ENCODE results near the gene RAI1. TPM values are rescaled to one million over a fixed set of nuclear protein-coding genes. Genes with fewer than 3 reads are reported as not detected.

The RAI1 gene
- total and polyA plus RNA-seq, 2 of the 13 experiments (the other 11 are each of a cell fraction or from before 2014, with no cell fraction given), result 3.4 to 5.2 TPM

DNA sequence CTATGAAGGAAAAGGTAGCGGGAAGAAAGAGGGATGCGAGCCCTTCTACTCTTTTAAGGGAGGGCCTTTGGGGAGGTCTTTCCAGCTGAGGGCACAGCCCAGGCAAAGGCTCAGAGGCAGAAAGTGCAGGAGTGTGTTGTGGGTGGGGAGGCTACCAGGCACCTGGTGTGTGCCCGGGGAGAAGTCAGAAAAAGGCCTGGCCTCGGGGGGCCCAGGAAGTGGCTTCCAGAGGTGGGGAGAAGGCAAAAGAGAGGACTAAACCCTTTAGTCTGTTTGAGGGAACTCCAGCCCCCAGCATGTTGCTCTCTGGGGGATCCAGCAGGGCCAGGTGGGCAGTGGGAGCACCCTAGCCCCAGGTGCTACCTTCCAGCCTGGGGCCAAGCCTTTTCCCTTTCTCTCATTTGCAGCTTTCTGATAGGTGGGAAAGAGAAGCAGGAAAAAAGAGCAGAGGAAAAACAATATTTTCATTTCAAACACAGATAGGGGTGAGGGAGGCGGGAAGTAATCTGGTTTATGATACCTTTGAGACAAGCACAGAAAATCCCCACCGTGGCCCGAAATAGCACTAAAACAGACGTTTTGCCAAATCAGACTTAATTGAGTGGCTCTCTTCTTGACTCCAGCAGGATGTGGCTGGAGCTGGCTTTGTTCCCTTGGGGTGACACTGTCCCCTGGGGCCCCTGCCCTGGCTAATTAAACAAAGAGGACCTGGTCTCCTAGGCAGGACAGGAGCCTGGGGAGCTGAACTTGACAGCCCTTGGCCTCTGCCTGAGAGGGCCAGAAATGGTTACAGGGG, 10.4 kb downstream of the RAI1 start:
- no peak for FAIRE-seq
- in situ Hi-C loops (cut with HindIII; ENCODE audit: extremely low pct_ligation_motif_present, low pct_unique_long_range_greater_than_20kb), result no loop called here
- TF ChIP-seq ZNF556 (CRISPR knock-in tag; IDR thresholded peaks at IDR 0.05; ENCODE audit: borderline replicate concordance) (no peak), NFE2L1 (CRISPR knock-in tag; IDR thresholded peaks at IDR 0.05; ENCODE audit: borderline replicate concordance) (no peak), KAT8 (CRISPR knock-in tag; IDR thresholded peaks at IDR 0.05) (no peak), CREB1 (IDR thresholded peaks at IDR 0.05) (no peak), CREB1 (CRISPR knock-in tag; IDR thresholded peaks at IDR 0.05) (no peak), RARG (CRISPR knock-in tag; IDR thresholded peaks at IDR 0.05; ENCODE audit: low read depth) (no peak), HOXA7 (CRISPR knock-in tag; IDR thresholded peaks at IDR 0.05) (no peak), ZNF781 (CRISPR knock-in tag; IDR thresholded peaks at IDR 0.05; ENCODE audit: borderline replicate concordance, not compliant biosample characterization) (no peak), MXD4 (CRISPR knock-in tag; IDR thresholded peaks at IDR 0.05) (no peak), HIVEP1 (CRISPR knock-in tag; IDR thresholded peaks at IDR 0.05) (no peak), SIN3B (IDR thresholded peaks at IDR 0.05; ENCODE audit: low read length) (no peak), ZNF550 (CRISPR knock-in tag; IDR thresholded peaks at IDR 0.05; ENCODE audit: borderline replicate concordance) (no peak), ERF (CRISPR knock-in tag; IDR thresholded peaks at IDR 0.05) (no peak), ZNF432 (CRISPR knock-in tag; IDR thresholded peaks at IDR 0.05; ENCODE audit: borderline replicate concordance) (no peak), RARA (CRISPR knock-in tag; IDR thresholded peaks at IDR 0.05) (peak; percentile 59), CEBPB (IDR thresholded peaks at IDR 0.05; ENCODE audit: borderline replicate concordance, low read depth, low read length) (no peak), ZNF367 (CRISPR knock-in tag; IDR thresholded peaks at IDR 0.05; ENCODE audit: borderline replicate concordance) (no peak), GATAD1 (CRISPR knock-in tag; IDR thresholded peaks at IDR 0.05) (no peak)
- TF ChIP-seq, protein P1, sequence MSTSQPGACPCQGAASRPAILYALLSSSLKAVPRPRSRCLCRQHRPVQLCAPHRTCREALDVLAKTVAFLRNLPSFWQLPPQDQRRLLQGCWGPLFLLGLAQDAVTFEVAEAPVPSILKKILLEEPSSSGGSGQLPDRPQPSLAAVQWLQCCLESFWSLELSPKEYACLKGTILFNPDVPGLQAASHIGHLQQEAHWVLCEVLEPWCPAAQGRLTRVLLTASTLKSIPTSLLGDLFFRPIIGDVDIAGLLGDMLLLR (CRISPR knock-in tag; IDR thresholded peaks at IDR 0.05), result no peak
- TF ChIP-seq, protein P2, sequence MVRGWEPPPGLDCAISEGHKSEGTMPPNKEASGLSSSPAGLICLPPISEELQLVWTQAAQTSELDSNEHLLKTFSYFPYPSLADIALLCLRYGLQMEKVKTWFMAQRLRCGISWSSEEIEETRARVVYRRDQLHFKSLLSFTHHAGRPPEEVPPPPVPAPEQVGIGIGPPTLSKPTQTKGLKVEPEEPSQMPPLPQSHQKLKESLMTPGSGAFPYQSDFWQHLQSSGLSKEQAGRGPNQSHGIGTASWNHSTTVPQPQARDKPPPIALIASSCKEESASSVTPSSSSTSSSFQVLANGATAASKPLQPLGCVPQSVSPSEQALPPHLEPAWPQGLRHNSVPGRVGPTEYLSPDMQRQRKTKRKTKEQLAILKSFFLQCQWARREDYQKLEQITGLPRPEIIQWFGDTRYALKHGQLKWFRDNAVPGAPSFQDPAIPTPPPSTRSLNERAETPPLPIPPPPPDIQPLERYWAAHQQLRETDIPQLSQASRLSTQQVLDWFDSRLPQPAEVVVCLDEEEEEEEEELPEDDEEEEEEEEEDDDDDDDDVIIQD (CRISPR knock-in tag; IDR thresholded peaks at IDR 0.05; ENCODE audit: low read depth), result no peak
- TF ChIP-seq, protein P3, sequence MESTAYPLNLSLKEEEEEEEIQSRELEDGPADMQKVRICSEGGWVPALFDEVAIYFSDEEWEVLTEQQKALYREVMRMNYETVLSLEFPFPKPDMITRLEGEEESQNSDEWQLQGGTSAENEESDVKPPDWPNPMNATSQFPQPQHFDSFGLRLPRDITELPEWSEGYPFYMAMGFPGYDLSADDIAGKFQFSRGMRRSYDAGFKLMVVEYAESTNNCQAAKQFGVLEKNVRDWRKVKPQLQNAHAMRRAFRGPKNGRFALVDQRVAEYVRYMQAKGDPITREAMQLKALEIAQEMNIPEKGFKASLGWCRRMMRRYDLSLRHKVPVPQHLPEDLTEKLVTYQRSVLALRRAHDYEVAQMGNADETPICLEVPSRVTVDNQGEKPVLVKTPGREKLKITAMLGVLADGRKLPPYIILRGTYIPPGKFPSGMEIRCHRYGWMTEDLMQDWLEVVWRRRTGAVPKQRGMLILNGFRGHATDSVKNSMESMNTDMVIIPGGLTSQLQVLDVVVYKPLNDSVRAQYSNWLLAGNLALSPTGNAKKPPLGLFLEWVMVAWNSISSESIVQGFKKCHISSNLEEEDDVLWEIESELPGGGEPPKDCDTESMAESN (CRISPR knock-in tag; conservative IDR thresholded peaks at IDR 0.05), result no peak

More for the DNA sequence above, 10.4 kb downstream of the RAI1 start:
- intact Hi-C loops (cut with micrococcal nuclease; ENCODE audit: unreplicated experiment), result no loop called here
- H3K4me2 ChIP-seq (ENCODE audit: low read depth, low read length), result peak overlapping the region; percentile 98
- H3K4me1 ChIP-seq (ENCODE audit: insufficient read depth, low read length), result peaks cover 79% of the 10 kb centered on the region
- ChIA-PET CTCF (ENCODE audit: low intra/inter-chr PET ratio, low total read pairs) (no interaction called here), POLR2A (interaction anchor here (1.1 to 2.7 kb wide), 3 partner anchors 9 to 28 kb away, joined by 3 to 9 read pairs (median 4); no protein-coding TSS in a partner anchor)
- BruUV-seq (replicated peaks), result no TSS peak
- H3K9me3 ChIP-seq (ENCODE audit: low read length), result no peaks in the 10 kb centered on the region
- 49% methylated on average over 8 of the region's 8 CpGs for WGBS (ENCODE audit: low lambda C conversion rate)
- no peaks in the 10 kb centered on the region; a peak in 1 of 5 replicates for H3K27me3 ChIP-seq (ENCODE audit: control insufficient read depth in 1 of 2, insufficient read depth in 2 of 2, low read length in 2 of 2)
- H2AFZ ChIP-seq (ENCODE audit: low read length), result no peak overlapping the region
- peak overlapping the region; percentile 38; the same call in 1 of the 2 replicates for H3K9ac ChIP-seq (ENCODE audit: insufficient read depth, low read depth, low read length)
- peaks cover 79% of the 10 kb centered on the region for H3K79me2 ChIP-seq (ENCODE audit: insufficient read depth, low read length)
- peak overlapping the region in 1 of 3 experiments; percentile 9; a peak in 2 of 6 replicates for H3K4me3 ChIP-seq (replicated peaks in 1 of 3; ENCODE audit: insufficient read depth in 1 of 3, low read depth in 2 of 3, low read length in 3 of 3)
- H3K36me3 ChIP-seq (replicated peaks in 1 of 2; ENCODE audit: control insufficient read depth in 1 of 2, insufficient read depth in 2 of 2, low read length in 2 of 2), result no peaks in the 10 kb centered on the region
- ATAC-seq (no peak), DNase-seq (ENCODE audit: low spot score) (no peak)
- H4K20me1 ChIP-seq (ENCODE audit: insufficient read depth, low read length), result peaks cover 14% of the 10 kb centered on the region; the same call in 1 of the 2 replicates
- peak overlapping the region; percentile 44 for H3K27ac ChIP-seq (ENCODE audit: extremely low read length, insufficient read depth, low read length)

Measured in HepG2 (cell line).